GM10266 (cell line): ENCODE measurements around the gene AGAP5.
A peak's percentile ranks its signal among the peaks of the same experiment; 100 is the strongest.
"Not testable (repeated sequence)": the region's sequence is repeated elsewhere in the genome, so short reads cannot be mapped to it uniquely, and the experiment has no call there.

Experiments used
- DNase-seq: peaks from one replicate; pipeline ENCODE4 v3.0.0; 2012; ENCODE audit errors: extremely low spot score
- CTCF ChIP-seq: IDR thresholded peaks from 2 replicates; pipeline ENCODE4 v1.5.1; 2012; ENCODE audit warnings: mild to moderate bottlenecking, low read depth; ENCODE audit not compliant: control insufficient read depth, insufficient read depth; ENCODE audit errors: missing control alignments

AGAP5 gene

GRCh38 chr10:73665581-73665980 lies 32.3 kb downstream of the AGAP5 start:
- not testable (repeated sequence) for DNase-seq

- not testable (repeated sequence) for DNase-seq
These were observed 33.5 kb downstream of the AGAP5 start for GRCh38 chr10:73664156-73665040.

DNA sequence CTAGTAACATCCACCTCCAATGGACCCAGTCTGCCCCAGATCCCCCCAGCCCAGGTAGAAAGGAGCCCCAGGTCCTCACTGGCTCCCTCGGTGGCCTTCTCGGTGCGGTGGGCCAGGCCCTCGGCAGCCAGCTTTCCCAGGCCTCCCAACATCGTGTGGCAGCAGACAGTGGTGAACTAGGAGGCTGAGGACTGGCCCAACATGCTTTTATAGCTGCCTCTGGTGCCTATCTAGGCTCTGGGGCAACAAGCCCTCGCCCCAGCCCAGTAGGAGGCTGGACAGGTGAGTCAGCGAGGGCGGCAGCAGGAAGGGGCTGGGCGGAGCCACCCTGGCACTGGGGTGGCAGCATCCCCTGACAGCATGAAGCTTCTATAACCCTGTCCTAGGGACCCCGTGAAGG lies 34.3 kb downstream of the AGAP5 start:
- not testable (repeated sequence) for DNase-seq

GRCh38 chr10:73662705-73663104 lies 35.2 kb downstream of the AGAP5 start:
- DNase-seq = not testable (repeated sequence)

- no peak for TF ChIP-seq CTCF
- DNase-seq = peak; percentile 9
These were observed 42.0 kb downstream of the AGAP5 start, which contains the start of gene SYNPO2L for GRCh38 chr10:73655990-73656298. TSS of gene SYNPO2L (minus strand) at chr10:73656029. CDS start at chr10:73655922, 107 bp downstream.

- TF ChIP-seq CTCF = no peak
- peak; percentile 61 for DNase-seq
These were observed 42.5 kb downstream of the AGAP5 start for GRCh38 chr10:73655257-73655989.

DNA sequence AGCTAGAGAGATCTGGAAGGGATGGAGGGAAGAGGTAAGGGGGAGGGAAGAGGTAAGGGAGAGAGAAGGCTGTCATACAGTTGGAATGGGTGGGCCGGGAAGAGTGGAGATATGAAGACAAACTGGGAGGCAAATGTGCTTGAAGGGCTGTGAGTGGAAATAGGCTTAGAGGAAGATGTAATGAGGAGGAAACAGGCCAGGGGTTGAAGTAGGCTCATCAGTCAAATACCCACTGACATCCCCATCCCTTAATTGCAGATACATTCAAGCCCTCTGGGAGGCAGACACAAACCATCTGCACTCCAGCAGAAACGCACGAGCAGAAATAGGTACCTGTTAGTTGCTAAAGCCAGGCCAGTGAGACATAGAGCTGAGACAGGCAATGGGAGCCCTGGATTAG lies 44.2 kb downstream of the AGAP5 start:
- DNase-seq = peak; percentile 53
- peak; percentile 47 for TF ChIP-seq CTCF

DNA sequence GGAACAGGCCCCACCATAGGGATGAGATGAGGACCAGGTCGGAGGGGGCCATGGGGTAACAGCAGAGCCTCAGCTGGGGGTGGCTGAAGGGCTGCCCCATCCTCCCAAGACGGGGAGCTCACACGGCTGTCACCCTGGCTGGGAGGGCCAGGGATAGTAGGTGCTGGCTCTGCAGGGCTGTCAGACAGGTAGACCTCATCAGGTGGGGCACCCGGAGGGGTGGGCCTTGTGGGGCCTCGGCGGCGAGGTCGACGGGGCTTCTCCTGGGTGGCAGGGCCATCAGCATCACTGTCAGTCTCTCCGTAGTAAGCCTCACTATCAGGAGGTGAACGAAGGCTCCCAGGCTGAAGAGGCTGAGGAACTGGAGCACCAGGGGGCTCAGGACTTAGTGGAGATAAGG lies 44.7 kb downstream of the AGAP5 start:
- TF ChIP-seq CTCF = no peak
- DNase-seq = no peak

DNA sequence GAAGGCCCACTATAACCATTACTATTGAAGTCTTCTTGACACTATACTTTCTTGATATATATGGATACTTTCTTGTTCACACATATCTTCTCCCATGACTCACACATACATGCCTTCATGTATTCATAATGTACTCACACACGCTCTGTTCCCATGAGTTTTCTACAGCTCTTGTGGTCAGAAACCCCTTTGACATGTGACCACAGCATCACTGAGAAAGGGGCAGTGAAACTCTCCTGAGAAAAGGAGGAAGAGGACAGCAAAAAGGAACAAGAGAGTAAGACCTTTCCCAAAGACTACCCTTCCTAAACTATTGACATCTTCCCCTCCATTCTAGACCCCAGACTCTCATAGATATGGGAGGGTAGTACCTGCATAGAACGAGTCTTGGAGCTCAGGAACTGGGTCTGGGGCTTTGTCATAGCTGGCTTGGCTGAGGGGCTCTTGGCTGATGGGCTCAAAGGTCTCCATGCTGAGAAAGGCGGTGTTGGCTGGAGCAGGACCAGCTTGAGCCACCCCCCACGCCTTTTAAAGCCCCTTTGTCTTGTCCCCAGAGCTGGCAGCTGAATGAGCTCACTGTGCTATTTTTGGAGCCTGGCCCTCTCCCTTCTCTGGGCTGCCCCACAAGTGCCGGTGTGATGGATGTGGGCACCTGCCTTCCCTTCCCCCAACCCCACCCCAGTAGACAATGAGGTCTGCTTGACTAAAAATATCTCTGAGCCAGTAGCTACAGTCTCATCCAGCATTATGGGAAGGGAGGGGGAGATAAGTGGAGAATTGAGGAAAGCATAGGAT lies 47.2 kb downstream of the AGAP5 start:
- peak; percentile 75 for DNase-seq
- TF ChIP-seq CTCF = no peak
